HEK293 (cell line): Measurements from ENCODE around the gene CASZ1.

ENCODE experiments used
- CTCF ChIP-seq: fragments of 450-650 bp; formaldehyde crosslinking; IDR thresholded peaks from 2 replicates; pipeline ENCODE4 v1.5.1; 2016; ENCODE audit warnings: missing biosample characterization, missing genetic modification characterization
- ZNF146 ChIP-seq: fragments of 450-650 bp; formaldehyde crosslinking; IDR thresholded peaks from 2 replicates; pipeline ENCODE4 v1.5.1; 2016; ENCODE audit warnings: missing biosample characterization, missing genetic modification characterization
- ZNF76 ChIP-seq: fragments of 450-650 bp; formaldehyde crosslinking; IDR thresholded peaks from 2 replicates; pipeline ENCODE4; 2016; ENCODE audit warnings: low read depth, missing biosample characterization, missing genetic modification characterization, borderline replicate concordance

GRCh38 chr1:10592373-10592772, 204.1 kb downstream of the CASZ1 start:
- TF ChIP-seq CTCF (tag by site-specific recombination) (no peak), ZNF146 (tag by site-specific recombination) (no peak), ZNF76 (tag by site-specific recombination) (no peak)
